ENCODE measurements around the gene PLEKHG4B.
A peak's percentile ranks its signal among the peaks of the same experiment; 100 is the strongest.

- peak in 1 of 6 experiments; percentile 3 for TF ChIP-seq CTCF (IDR thresholded peaks at IDR 0.05)
- no peak for TF ChIP-seq POLR2A (IDR thresholded peaks at IDR 0.05)
Measured at GRCh38 chr5:136901-137300, 44.9 kb downstream of the PLEKHG4B start.
